HepG2 (cell line): ENCODE results near the gene TMEM198. TPM values are rescaled to one million over a fixed set of nuclear protein-coding genes. Genes with fewer than 3 reads are reported as not detected.

Experiments
- ATAC-seq: fragments of 200-7000 bp; cut with Tn5 transposase; 3 replicates; pipeline ENCODE4 v1.9.1; 2020; ENCODE audit warnings: mild to moderate bottlenecking, moderate library complexity
- BruUV-seq: library from RNA; stranded (reverse); fragments of 400-500 nt; replicated peaks from 2 replicates; lab custom pipeline; 2021; lab: Mats Ljungman, UMichigan
- CTCF ChIA-PET: fragments of 300-600 bp; formaldehyde crosslinking; extraction: SDS; loops from one replicate; lab custom pipeline; 2021; ENCODE audit warnings: low total read pairs, inconsistent platforms, low intra/inter-chr PET ratio; lab: Yijun Ruan, JAX
- POLR2A ChIA-PET: fragments of 350-600 bp; sonication (Branson Sonifier 250); formaldehyde crosslinking; loops from one replicate; lab custom pipeline; 2020; ENCODE audit warnings: antibody characterized with exemption, inconsistent platforms; lab: Yijun Ruan, JAX
- DNase-seq: peaks from one replicate; pipeline ENCODE4 v3.0.0-alpha.2; 2015; ENCODE audit warnings: low spot score
- FAIRE-seq: peaks from 3 replicates; lab custom pipeline; 2011; peaks lifted over from hg19 to GRCh38; lab: Jason Lieb, UNC
- H2AFZ ChIP-seq: one replicate; pipeline ENCODE4 v1.6.1; 2011; ENCODE audit warnings: low read length, inconsistent platforms
- H3K27ac ChIP-seq: fragments of 300-600 bp; 3 replicates; pipeline ENCODE4 v1.8.0; 2011; ENCODE audit warnings: mixed run types, mild to moderate bottlenecking, mixed read lengths, low read length, inconsistent platforms; ENCODE audit not compliant: insufficient read depth; ENCODE audit errors: extremely low read length
- H3K27me3 ChIP-seq, 2 experiments: fragments of 200-600 bp in 1 of 2; 2 replicates in 1 of 2; 3 replicates in 1 of 2; pipeline versions ENCODE4 v1.6.0 to v1.8.0; 2011; ENCODE audit warnings: low read length in 2 of 2, mild to moderate bottlenecking in 2 of 2, moderate library complexity in 2 of 2, inconsistent platforms in 1 of 2; ENCODE audit not compliant: insufficient read depth in 2 of 2, control insufficient read depth in 1 of 2
- H3K36me3 ChIP-seq, 2 experiments: fragments of 200-600 bp in 1 of 2; replicated peaks in 1 of 2; 2 replicates in 1 of 2; 3 replicates in 1 of 2; pipeline versions ENCODE4 v1.5.1 to v1.8.0; 2011; ENCODE audit warnings: low read length in 2 of 2, inconsistent platforms in 1 of 2; ENCODE audit not compliant: insufficient read depth in 2 of 2, control insufficient read depth in 1 of 2
- H3K4me1 ChIP-seq: 2 replicates; pipeline ENCODE4 v1.5.1; 2012; ENCODE audit warnings: low read length, inconsistent platforms; ENCODE audit not compliant: insufficient read depth
- H3K4me2 ChIP-seq: 2 replicates; pipeline ENCODE4 v1.6.0; 2011; ENCODE audit warnings: low read depth, low read length, inconsistent platforms
- H3K4me3 ChIP-seq, 3 experiments: fragments of 200-600 bp in 1 of 3; sonication (generic), shearing (Covaris generic) in 1 of 3; replicated peaks in 1 of 3; 2 replicates each; pipeline ENCODE4 v1.5.1; 2011 to 2016; ENCODE audit warnings: low read length in 3 of 3, inconsistent platforms in 2 of 3, low read depth in 2 of 3, mild to moderate bottlenecking in 2 of 3, control low read depth in 1 of 3, mixed read lengths in 1 of 3; ENCODE audit not compliant: insufficient read depth in 1 of 3
- H3K79me2 ChIP-seq: one replicate; pipeline ENCODE4 v1.6.1; 2011; ENCODE audit warnings: low read length, inconsistent platforms; ENCODE audit not compliant: insufficient read depth
- H3K9ac ChIP-seq: 2 replicates; pipeline ENCODE4 v1.6.0; 2011; ENCODE audit warnings: mild to moderate bottlenecking, low read depth, low read length, inconsistent platforms; ENCODE audit not compliant: insufficient read depth
- H3K9me3 ChIP-seq: 2 replicates; pipeline ENCODE4 v1.5.1; 2012; ENCODE audit warnings: mild to moderate bottlenecking, low read length
- H4K20me1 ChIP-seq: 2 replicates; pipeline ENCODE4 v1.6.0; 2011; ENCODE audit warnings: inconsistent platforms, mild to moderate bottlenecking, low read length, moderate library complexity; ENCODE audit not compliant: insufficient read depth
- AGO2 ChIP-seq: fragments of 200-400 bp; formaldehyde crosslinking; optimal IDR thresholded peaks from 2 replicates; pipeline ENCODE3; 2017; ENCODE audit warnings: mild to moderate bottlenecking, low read depth, low read length, moderate library complexity
- RBFOX2 ChIP-seq: fragments of 200-400 bp; formaldehyde crosslinking; IDR thresholded peaks from 2 replicates; pipeline ENCODE4 v1.6.1; 2017; ENCODE audit warnings: low read depth, mild to moderate bottlenecking, low read length
- RNF2 ChIP-seq: fragments of 450-650 bp; conservative IDR thresholded peaks from 2 replicates; pipeline ENCODE4 v1.6.1; 2016; ENCODE audit warnings: low read depth
- ZNF331 ChIP-seq: sonication (generic); formaldehyde crosslinking; IDR thresholded peaks from 2 replicates; pipeline ENCODE4 v1.4.0; 2020; ENCODE audit warnings: missing genetic modification reagents
- ZNF597 ChIP-seq: sonication (generic); formaldehyde crosslinking; IDR thresholded peaks from 2 replicates; pipeline ENCODE4 v1.5.0; 2020; ENCODE audit warnings: missing genetic modification reagents
- WGBS: methylation state at CpG from one replicate; pipeline ENCODE4 v1.1.6; 2017; ENCODE audit warnings: low lambda C conversion rate; 5-methylcytosine and 5-hydroxymethylcytosine counted together
- in situ Hi-C: cut with HindIII; loops from 2 replicates; pipeline ENCODE4 v1.10.0; 2017; ENCODE audit warnings: low pct_unique_long_range_greater_than_20kb; ENCODE audit not compliant: extremely low pct_ligation_motif_present
- intact Hi-C: fragments of 100-400 bp; cut with micrococcal nuclease; formaldehyde crosslinking; loops from one replicate; pipeline ENCODE4 v1.10.0; 2022; ENCODE audit not compliant: unreplicated experiment
- polyA plus RNA-seq, 8 experiments: library from polyadenylated mRNA; depleted of rRNA in 3 of 8; stranded (reverse) in 7 of 8; unstranded in 1 of 8; fragments of >200 nt; fragmentation: Illumina TruSeq in 4 of 8; extraction: Trizol in 4 of 8; gene quantifications; 2 replicates each; pipeline versions ENCODE4 v1.2.1 to v1.2.3, GENCODE V29; 2011 to 2016; ENCODE audit warnings: low read depth in 4 of 8, missing spikeins in 1 of 8, mixed read lengths in 1 of 8; ENCODE audit not compliant: insufficient read depth in 1 of 8
- total RNA-seq, 5 experiments: library from RNA; depleted of rRNA; stranded (reverse); fragments of >200 nt; fragmentation: Illumina TruSeq; extraction: Trizol; gene quantifications; 2 replicates each; pipeline ENCODE4 v1.2.3, GENCODE V29; 2016; ENCODE audit warnings: low read depth in 1 of 5

TMEM198 gene
- total and polyA plus RNA-seq, 2 of the 13 experiments (the other 11 are each of a cell fraction or from before 2014, with no cell fraction given), result 17.3 to 23.5 TPM

GRCh38 chr2:219506802-219507526 lies 36.9 kb upstream of the TMEM198 start:
- H3K9me3 ChIP-seq, result no peaks in the 10 kb centered on the region
- in situ Hi-C loops (no loop called here), intact Hi-C loops (no loop called here)
- no TSS peak for BruUV-seq
- ChIA-PET POLR2A (interaction anchor here (1.0 to 7.7 kb wide), 2 partner anchors 8 to 119 kb away, joined by 3 to 94 read pairs; partner anchors contain the start of gene GMPPA), CTCF (no interaction called here)
- no peak for ATAC-seq
- H4K20me1 ChIP-seq, result no peaks in the 10 kb centered on the region
- no peaks in the 10 kb centered on the region for H3K79me2 ChIP-seq
- H2AFZ ChIP-seq, result no peak overlapping the region
- no peak overlapping the region for H3K4me3 ChIP-seq
- FAIRE-seq, result no peak
- peaks cover 15% of the 10 kb centered on the region for H3K4me1 ChIP-seq
- H3K4me2 ChIP-seq, result no peak overlapping the region
- H3K27ac ChIP-seq, result no peak overlapping the region
- TF ChIP-seq RNF2 (no peak), AGO2 (peak; percentile 73), RBFOX2 (0 out of 2 replicates have a peak, but pooled peaks have one; percentile 38), ZNF331 (CRISPR knock-in tag) (0 out of 2 replicates have a peak, but pooled peaks have one; percentile 41), ZNF597 (CRISPR knock-in tag) (no peak)
- H3K27me3 ChIP-seq, result peaks cover 0 to 11% of the 10 kb centered on the region in 2 experiments; a peak in 3 of 5 replicates
- no peak overlapping the region for H3K9ac ChIP-seq
- DNase-seq, result no peak
- H3K36me3 ChIP-seq, result peaks cover 15 to 29% of the 10 kb centered on the region in 2 experiments
- WGBS, result 95% methylated on average over 17 of the region's 17 CpGs
